ENCODE data around the gene ACTG2.
"Not testable (repeated sequence)": the region's sequence is repeated elsewhere in the genome, so short reads cannot be mapped to it uniquely, and the experiment has no call there.

The ACTG2 gene

GRCh38 chr2:73896362-73897239, 3.8 kb downstream of the ACTG2 start:
- no peak overlapping the region for H2AFZ ChIP-seq (ENCODE audit: low read depth, low read length)
- no peak overlapping the region for H3K4me3 ChIP-seq (ENCODE audit: low read length)
- H3K4me1 ChIP-seq (ENCODE audit: insufficient read depth, low read length): peaks cover 20% of the 10 kb centered on the region
- no peaks in the 10 kb centered on the region for H3K36me3 ChIP-seq (ENCODE audit: insufficient read depth, low read length)
- peaks cover 2% of the 10 kb centered on the region for H3K27me3 ChIP-seq (ENCODE audit: insufficient read depth, low read length)
- H3K9me3 ChIP-seq (ENCODE audit: low read length): no peaks in the 10 kb centered on the region

GRCh38 chr2:73897240-73897583, 4.4 kb downstream of the ACTG2 start:
- Histone ChIP-seq H3K4me3 (ENCODE audit: low read length) (no peak overlapping the region), H3K9me3 (ENCODE audit: low read length) (no peaks in the 10 kb centered on the region), H3K4me1 (ENCODE audit: insufficient read depth, low read length) (peaks cover 20% of the 10 kb centered on the region), H3K27me3 (ENCODE audit: insufficient read depth, low read length) (no peaks in the 10 kb centered on the region), H3K36me3 (ENCODE audit: insufficient read depth, low read length) (no peaks in the 10 kb centered on the region), H2AFZ (ENCODE audit: low read depth, low read length) (no peak overlapping the region)

GRCh38 chr2:73897934-73898333, 5.1 kb downstream of the ACTG2 start:
- H3K4me3 ChIP-seq (ENCODE audit: low read length): no peak overlapping the region
- H3K27me3 ChIP-seq (ENCODE audit: insufficient read depth, low read length): no peaks in the 10 kb centered on the region
- H3K36me3 ChIP-seq (ENCODE audit: insufficient read depth, low read length): no peaks in the 10 kb centered on the region
- no peaks in the 10 kb centered on the region for H3K9me3 ChIP-seq (ENCODE audit: low read length)
- H2AFZ ChIP-seq (ENCODE audit: low read depth, low read length): no peak overlapping the region
- H3K4me1 ChIP-seq (ENCODE audit: insufficient read depth, low read length): peaks cover 15% of the 10 kb centered on the region

DNA sequence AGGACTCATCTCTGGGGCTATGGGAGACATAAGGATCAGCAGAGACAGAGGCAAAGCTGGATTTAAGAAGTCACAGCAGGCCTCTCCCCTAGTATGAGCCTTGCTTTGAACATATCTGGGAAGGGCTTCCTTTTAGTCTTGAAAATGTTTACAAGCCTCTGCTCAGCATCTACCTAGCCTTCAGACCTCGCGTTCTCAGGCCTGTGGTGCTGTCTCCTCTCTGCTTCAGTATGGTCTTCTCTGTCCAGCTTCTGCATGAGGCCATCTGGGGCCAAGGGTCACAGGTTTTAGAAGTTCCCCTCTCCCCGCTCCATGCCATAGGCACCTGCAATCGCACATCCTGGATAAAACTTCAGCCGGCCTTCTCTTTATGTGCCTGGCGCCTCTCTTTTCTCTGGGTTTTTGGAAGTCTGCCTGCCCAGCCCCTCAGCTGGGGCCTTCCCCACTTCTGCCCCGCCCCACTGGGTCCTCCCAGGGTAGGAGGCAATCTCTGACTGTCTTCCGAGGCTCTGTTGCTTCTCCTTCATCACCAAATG, 7.1 kb downstream of the ACTG2 start:
- no peak overlapping the region for H3K4me3 ChIP-seq (ENCODE audit: low read length)
- H3K4me1 ChIP-seq (ENCODE audit: insufficient read depth, low read length): peaks cover 14% of the 10 kb centered on the region
- no peaks in the 10 kb centered on the region for H3K36me3 ChIP-seq (ENCODE audit: insufficient read depth, low read length)
- no peaks in the 10 kb centered on the region for H3K27me3 ChIP-seq (ENCODE audit: insufficient read depth, low read length)
- no peaks in the 10 kb centered on the region for H3K9me3 ChIP-seq (ENCODE audit: low read length)
- no peak overlapping the region for H2AFZ ChIP-seq (ENCODE audit: low read depth, low read length)

GRCh38 chr2:73901143-73901542, 8.3 kb downstream of the ACTG2 start:
- H3K27me3 ChIP-seq (ENCODE audit: insufficient read depth, low read length): no peaks in the 10 kb centered on the region
- H2AFZ ChIP-seq (ENCODE audit: low read depth, low read length): no peak overlapping the region
- no peaks in the 10 kb centered on the region for H3K36me3 ChIP-seq (ENCODE audit: insufficient read depth, low read length)
- peaks cover 12% of the 10 kb centered on the region for H3K4me1 ChIP-seq (ENCODE audit: insufficient read depth, low read length)
- no peak overlapping the region for H3K4me3 ChIP-seq (ENCODE audit: low read length)
- H3K9me3 ChIP-seq (ENCODE audit: low read length): no peaks in the 10 kb centered on the region

GRCh38 chr2:73902284-73902683, 9.5 kb downstream of the ACTG2 start:
- no peaks in the 10 kb centered on the region for H3K9me3 ChIP-seq (ENCODE audit: low read length)
- no peak overlapping the region for H3K4me3 ChIP-seq (ENCODE audit: low read length)
- H3K4me1 ChIP-seq (ENCODE audit: insufficient read depth, low read length): peaks cover 1% of the 10 kb centered on the region
- no peaks in the 10 kb centered on the region for H3K36me3 ChIP-seq (ENCODE audit: insufficient read depth, low read length)
- H2AFZ ChIP-seq (ENCODE audit: low read depth, low read length): no peak overlapping the region
- no peaks in the 10 kb centered on the region for H3K27me3 ChIP-seq (ENCODE audit: insufficient read depth, low read length)

DNA sequence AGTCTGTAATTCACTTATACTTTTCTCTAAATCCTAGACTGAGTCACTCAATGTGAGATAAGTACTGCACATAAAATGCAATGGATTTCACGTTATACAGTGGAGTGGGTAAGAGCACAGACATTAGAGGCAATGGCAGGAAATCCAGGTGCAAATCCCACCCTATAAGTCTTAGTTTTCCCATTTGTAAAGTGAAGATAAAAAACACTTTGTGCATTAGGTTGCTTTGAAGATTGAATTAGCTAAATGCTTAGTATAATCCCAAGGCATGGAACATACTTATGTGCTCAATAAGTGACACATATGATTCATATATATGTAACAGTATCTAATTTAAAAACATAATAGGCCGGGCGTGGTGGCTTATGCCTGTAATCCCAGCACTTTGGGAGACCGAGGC, 10.5 kb downstream of the ACTG2 start:
- Histone ChIP-seq H3K36me3 (ENCODE audit: insufficient read depth, low read length) (no peaks in the 10 kb centered on the region), H3K27me3 (ENCODE audit: insufficient read depth, low read length) (no peaks in the 10 kb centered on the region), H3K9me3 (ENCODE audit: low read length) (no peaks in the 10 kb centered on the region), H3K4me3 (ENCODE audit: low read length) (no peak overlapping the region), H3K4me1 (ENCODE audit: insufficient read depth, low read length) (no peaks in the 10 kb centered on the region), H2AFZ (ENCODE audit: low read depth, low read length) (no peak overlapping the region)

DNA sequence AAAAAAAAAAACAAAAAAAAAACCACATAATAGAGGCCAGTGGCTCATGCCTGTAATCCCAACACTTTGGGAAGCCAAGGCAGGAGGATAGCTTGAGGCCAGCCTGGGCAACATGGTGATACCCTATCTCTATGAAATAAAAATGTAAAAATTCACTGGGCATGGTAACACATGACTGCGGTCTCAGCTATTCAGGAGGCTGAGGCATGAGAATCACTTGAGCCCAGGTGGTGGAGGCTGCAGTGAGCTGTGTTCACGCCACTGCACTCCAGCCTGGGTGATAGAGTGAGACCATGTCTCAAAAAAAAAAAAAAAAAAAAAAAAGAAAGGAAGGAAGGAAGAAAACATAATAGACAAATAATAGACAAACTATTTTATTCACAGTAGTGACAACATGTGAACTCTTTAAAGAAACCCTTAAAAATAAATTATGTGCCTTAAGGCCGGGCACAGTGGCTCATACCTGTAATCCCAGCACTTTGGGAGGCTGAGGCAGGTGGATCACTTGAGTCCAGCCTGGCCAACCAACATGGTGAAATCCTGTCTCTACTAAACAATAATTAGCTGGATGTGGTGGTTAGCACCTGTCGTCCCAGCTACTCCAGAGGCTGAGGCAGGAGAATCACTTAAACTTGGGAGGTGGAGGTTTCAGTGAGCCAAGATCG, 11.3 kb downstream of the ACTG2 start:
- H3K4me1 ChIP-seq (ENCODE audit: insufficient read depth, low read length); H3K27me3 ChIP-seq (ENCODE audit: insufficient read depth, low read length); H2AFZ ChIP-seq (ENCODE audit: low read depth, low read length); H3K4me3 ChIP-seq (ENCODE audit: low read length); H3K9me3 ChIP-seq (ENCODE audit: low read length); H3K36me3 ChIP-seq (ENCODE audit: insufficient read depth, low read length): not testable (repeated sequence)

GRCh38 chr2:73904952-73905351, 12.1 kb downstream of the ACTG2 start:
- no peak overlapping the region for H2AFZ ChIP-seq (ENCODE audit: low read depth, low read length)
- no peaks in the 10 kb centered on the region for H3K4me1 ChIP-seq (ENCODE audit: insufficient read depth, low read length)
- no peaks in the 10 kb centered on the region for H3K36me3 ChIP-seq (ENCODE audit: insufficient read depth, low read length)
- H3K9me3 ChIP-seq (ENCODE audit: low read length): no peaks in the 10 kb centered on the region
- H3K27me3 ChIP-seq (ENCODE audit: insufficient read depth, low read length): no peaks in the 10 kb centered on the region
- H3K4me3 ChIP-seq (ENCODE audit: low read length): no peak overlapping the region

DNA sequence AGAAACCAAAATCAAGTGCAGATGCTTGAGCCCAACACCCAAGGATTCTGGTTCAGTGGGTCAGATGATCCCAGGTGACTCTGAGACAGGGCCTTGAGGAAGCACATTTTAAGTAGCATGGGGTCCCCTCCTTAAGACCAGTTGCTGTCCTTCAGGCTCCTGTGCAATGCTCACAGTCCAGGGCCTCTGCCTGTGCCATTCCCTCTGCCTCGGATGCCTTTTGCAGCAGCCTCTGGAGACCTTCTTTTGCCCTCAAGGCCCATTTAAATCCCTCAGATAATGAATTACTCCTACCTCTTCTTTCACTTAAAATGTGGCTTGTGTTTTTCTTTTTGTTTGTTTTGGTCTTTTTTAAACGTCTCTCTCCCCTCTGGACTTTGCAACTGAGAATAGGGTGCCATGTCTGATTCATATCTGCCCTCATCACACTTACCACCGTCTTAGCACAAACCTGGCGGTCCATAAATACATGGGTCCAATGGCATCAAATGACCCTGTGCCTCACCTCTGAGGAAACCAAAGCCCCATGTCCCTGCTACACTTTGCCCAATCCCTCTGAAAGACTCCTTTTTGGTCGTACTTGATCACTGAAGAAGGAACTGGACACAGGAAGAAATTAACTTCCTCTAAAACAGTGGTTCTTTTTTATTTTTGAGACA, 14.2 kb downstream of the ACTG2 start:
- Histone ChIP-seq H3K36me3 (ENCODE audit: insufficient read depth, low read length) (no peaks in the 10 kb centered on the region), H2AFZ (ENCODE audit: low read depth, low read length) (no peak overlapping the region), H3K4me3 (ENCODE audit: low read length) (no peak overlapping the region), H3K9me3 (ENCODE audit: low read length) (no peaks in the 10 kb centered on the region), H3K4me1 (ENCODE audit: insufficient read depth, low read length) (no peaks in the 10 kb centered on the region), H3K27me3 (ENCODE audit: insufficient read depth, low read length) (no peaks in the 10 kb centered on the region)

DNA sequence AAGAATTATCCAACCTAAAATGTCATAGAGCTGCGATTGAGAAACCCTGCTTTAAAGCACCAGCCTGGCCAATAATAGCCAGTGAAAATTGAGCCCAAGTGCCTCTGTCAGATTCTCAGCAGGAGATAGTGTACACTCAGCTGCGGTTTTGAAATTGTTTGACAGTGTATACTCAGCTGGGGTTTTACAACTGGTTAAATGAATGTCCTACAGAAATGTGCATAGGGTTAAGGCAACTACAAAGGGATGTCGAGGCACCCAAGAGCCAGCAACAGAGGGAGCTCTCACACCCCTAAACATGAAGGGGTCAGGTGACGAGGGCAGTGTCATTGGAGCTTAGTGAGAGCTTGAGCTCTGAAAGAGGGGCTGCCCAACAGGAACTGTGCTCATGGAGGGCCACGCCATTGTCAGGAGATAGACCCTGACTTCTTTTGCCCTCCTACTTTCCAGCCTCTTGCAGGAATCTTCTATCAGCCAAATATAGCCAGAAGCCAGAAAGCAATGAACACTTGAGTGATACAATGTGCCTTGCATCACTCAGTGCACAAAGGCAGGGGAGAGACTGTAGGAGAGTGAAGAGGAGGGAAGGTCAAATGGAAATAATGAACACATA, 15.1 kb downstream of the ACTG2 start:
- Histone ChIP-seq H2AFZ (ENCODE audit: low read depth, low read length) (no peak overlapping the region), H3K4me1 (ENCODE audit: insufficient read depth, low read length) (no peaks in the 10 kb centered on the region), H3K9me3 (ENCODE audit: low read length) (no peaks in the 10 kb centered on the region), H3K4me3 (ENCODE audit: low read length) (no peak overlapping the region), H3K27me3 (ENCODE audit: insufficient read depth, low read length) (no peaks in the 10 kb centered on the region), H3K36me3 (ENCODE audit: insufficient read depth, low read length) (no peaks in the 10 kb centered on the region)

DNA sequence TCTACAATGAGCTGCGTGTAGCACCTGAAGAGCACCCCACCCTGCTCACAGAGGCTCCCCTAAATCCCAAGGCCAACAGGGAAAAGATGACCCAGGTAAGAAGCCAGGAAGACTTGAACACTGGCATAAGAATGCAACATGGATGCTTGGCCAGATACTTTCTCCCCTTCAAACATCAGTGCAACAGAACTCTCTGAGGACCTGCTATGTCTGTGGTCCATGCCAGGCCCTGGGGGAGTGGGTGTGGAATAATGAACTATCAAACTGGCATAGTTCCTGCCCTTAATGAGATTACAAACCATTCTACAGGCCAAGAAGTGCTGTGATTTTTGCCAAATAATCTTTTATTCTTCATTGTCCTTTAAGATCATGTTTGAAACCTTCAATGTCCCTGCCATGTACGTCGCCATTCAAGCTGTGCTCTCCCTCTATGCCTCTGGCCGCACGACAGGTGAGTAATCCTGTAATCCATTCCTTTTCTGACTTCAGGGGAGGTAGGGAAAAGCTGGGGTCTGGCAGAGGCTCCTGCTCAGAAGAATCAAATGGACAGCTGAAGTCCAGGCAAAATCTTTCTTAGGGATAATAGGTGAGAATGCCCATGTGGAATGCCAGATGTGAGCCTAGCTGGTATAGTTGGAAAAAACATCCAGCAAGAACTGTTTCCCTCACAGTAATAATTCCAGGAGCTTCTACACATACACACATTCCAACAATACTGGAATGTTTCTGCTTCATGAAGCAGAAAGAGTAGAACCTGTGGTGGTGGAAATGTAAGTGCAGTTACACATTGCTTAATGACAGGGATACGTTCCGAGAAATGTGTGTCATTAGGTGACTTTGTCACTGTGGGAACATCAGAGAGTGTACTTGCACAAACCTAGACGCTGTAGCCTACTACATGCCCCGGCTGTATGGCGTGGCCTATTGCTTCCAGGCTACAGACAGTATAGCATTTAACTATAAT, 16.2 kb downstream of the ACTG2 start:
- H3K36me3 ChIP-seq (ENCODE audit: insufficient read depth, low read length): no peaks in the 10 kb centered on the region
- no peaks in the 10 kb centered on the region for H3K9me3 ChIP-seq (ENCODE audit: low read length)
- no peak overlapping the region for H3K4me3 ChIP-seq (ENCODE audit: low read length)
- no peaks in the 10 kb centered on the region for H3K4me1 ChIP-seq (ENCODE audit: insufficient read depth, low read length)
- no peaks in the 10 kb centered on the region for H3K27me3 ChIP-seq (ENCODE audit: insufficient read depth, low read length)
- no peak overlapping the region for H2AFZ ChIP-seq (ENCODE audit: low read depth, low read length)
